NT2/D1 (cell line): ENCODE data around the gene SLFN14.
"Not testable (repeated sequence)": the region's sequence is repeated elsewhere in the genome, so short reads cannot be mapped to it uniquely, and the experiment has no call there.

Experiments
- SUZ12 ChIP-seq: IDR thresholded peaks from 2 replicates; pipeline ENCODE4 v1.6.1; 2011; ENCODE audit not compliant: insufficient read length, insufficient read depth; ENCODE audit errors: extremely low read depth
- YY1 ChIP-seq: IDR thresholded peaks from 2 replicates; pipeline ENCODE4 v1.6.1; 2011; ENCODE audit not compliant: insufficient read length, insufficient read depth
- ZNF274 ChIP-seq: IDR thresholded peaks from 2 replicates; pipeline ENCODE4 v1.6.1; 2011; ENCODE audit warnings: mild to moderate bottlenecking, low read depth, low read length

- not testable (repeated sequence) for TF ChIP-seq SUZ12, ZNF274, YY1
Observed at GRCh38 chr17:35518431-35518830, 42.2 kb downstream of the SLFN14 start.
